Caco-2 (cell line): ENCODE data around the gene SGCD. TPM values are rescaled to one million over a fixed set of nuclear protein-coding genes. Genes with fewer than 3 reads are reported as not detected.

ENCODE experiments used
- BruUV-seq: library from RNA; stranded (reverse); fragments of 400-500 nt; replicated peaks from 2 replicates; lab custom pipeline; 2021; lab: Mats Ljungman, UMichigan
- CTCF ChIA-PET: fragments of 300-600 bp; sonication (Branson Sonifier 250); formaldehyde crosslinking; loops from one replicate; lab custom pipeline; 2022; ENCODE audit warnings: antibody characterized with exemption; lab: Charles Lee
- POLR2A ChIA-PET: fragments of 300-600 bp; sonication (Branson Sonifier 250); formaldehyde crosslinking; loops from one replicate; lab custom pipeline; 2022; ENCODE audit warnings: antibody characterized with exemption; lab: Charles Lee
- DNase-seq, 2 experiments: peaks; one replicate each; pipeline versions ENCODE4 v3.0.0 to v3.0.0-alpha.2; 2020 to 2022
- H3K27me3 ChIP-seq: replicated peaks from 2 replicates; pipeline ENCODE4 v1.6.0; 2011; ENCODE audit warnings: low read length; ENCODE audit not compliant: control insufficient read depth, insufficient read depth
- H3K36me3 ChIP-seq: 2 replicates; pipeline ENCODE4 v1.5.1; 2011; ENCODE audit warnings: low read length; ENCODE audit not compliant: control insufficient read depth, insufficient read depth
- H3K4me1 ChIP-seq: fragments of 250-450 bp; sonication (Bioruptor Pico); 2 replicates; pipeline ENCODE4 v1.5.1; 2020; ENCODE audit warnings: mild to moderate bottlenecking
- H3K4me3 ChIP-seq: 2 replicates; pipeline ENCODE4 v1.5.1; 2011; ENCODE audit warnings: low read depth, mild to moderate bottlenecking, control low read depth, low read length
- H3K9me3 ChIP-seq: fragments of 250-450 bp; sonication (Bioruptor Pico); 2 replicates; pipeline ENCODE4 v1.5.1; 2020; ENCODE audit warnings: mild to moderate bottlenecking, moderate library complexity
- H3K27ac Mint-ChIP-seq: one replicate; pipeline ENCODE4 v1.8.0; 2022; ENCODE audit warnings: mixed read lengths; ENCODE audit not compliant: unreplicated experiment
- H3K27me3 Mint-ChIP-seq: one replicate; pipeline ENCODE4 v1.8.0; 2022; ENCODE audit warnings: mixed read lengths; ENCODE audit not compliant: insufficient read depth, unreplicated experiment
- H3K36me3 Mint-ChIP-seq: one replicate; pipeline ENCODE4 v1.8.0; 2022; ENCODE audit warnings: mild to moderate bottlenecking, mixed read lengths; ENCODE audit not compliant: insufficient read depth, unreplicated experiment
- H3K4me1 Mint-ChIP-seq: one replicate; pipeline ENCODE4 v1.8.0; 2022; ENCODE audit warnings: low read depth, mixed read lengths; ENCODE audit not compliant: unreplicated experiment
- H3K4me3 Mint-ChIP-seq: one replicate; pipeline ENCODE4 v1.8.0; 2022; ENCODE audit warnings: mild to moderate bottlenecking, moderate library complexity, mixed read lengths; ENCODE audit not compliant: unreplicated experiment
- H3K9me3 Mint-ChIP-seq: one replicate; pipeline ENCODE4 v1.8.0; 2022; ENCODE audit warnings: mixed read lengths; ENCODE audit not compliant: unreplicated experiment
- intact Hi-C: fragments of 100-400 bp; cut with micrococcal nuclease; formaldehyde crosslinking; loops from one replicate; pipeline ENCODE4 v1.10.0; 2022; ENCODE audit not compliant: unreplicated experiment
- total RNA-seq: library from RNA; stranded (reverse); gene quantifications from 2 replicates; pipeline ENCODE4 v1.2.3, GENCODE V29; 2022
- TF ChIP-seq, protein P1 (sequence below), 2 experiments: fragments of 200-600 bp in 1 of 2; IDR thresholded peaks; 1 replicate in 1 of 2; 2 replicates in 1 of 2; pipeline versions ENCODE4 v1.5.1 to v1.8.0; 2011 to 2022; ENCODE audit warnings: antibody characterized with exemption in 1 of 2, control low read depth in 1 of 2, inconsistent platforms in 1 of 2, low read depth in 1 of 2, low read length in 1 of 2, mild to moderate bottlenecking in 1 of 2, moderate library complexity in 1 of 2; ENCODE audit not compliant: insufficient read depth in 1 of 2, severe bottlenecking in 1 of 2, unreplicated experiment in 1 of 2

The SGCD gene
- total RNA-seq, 1 experiment from 2014 or later, result 0.20 TPM

DNA sequence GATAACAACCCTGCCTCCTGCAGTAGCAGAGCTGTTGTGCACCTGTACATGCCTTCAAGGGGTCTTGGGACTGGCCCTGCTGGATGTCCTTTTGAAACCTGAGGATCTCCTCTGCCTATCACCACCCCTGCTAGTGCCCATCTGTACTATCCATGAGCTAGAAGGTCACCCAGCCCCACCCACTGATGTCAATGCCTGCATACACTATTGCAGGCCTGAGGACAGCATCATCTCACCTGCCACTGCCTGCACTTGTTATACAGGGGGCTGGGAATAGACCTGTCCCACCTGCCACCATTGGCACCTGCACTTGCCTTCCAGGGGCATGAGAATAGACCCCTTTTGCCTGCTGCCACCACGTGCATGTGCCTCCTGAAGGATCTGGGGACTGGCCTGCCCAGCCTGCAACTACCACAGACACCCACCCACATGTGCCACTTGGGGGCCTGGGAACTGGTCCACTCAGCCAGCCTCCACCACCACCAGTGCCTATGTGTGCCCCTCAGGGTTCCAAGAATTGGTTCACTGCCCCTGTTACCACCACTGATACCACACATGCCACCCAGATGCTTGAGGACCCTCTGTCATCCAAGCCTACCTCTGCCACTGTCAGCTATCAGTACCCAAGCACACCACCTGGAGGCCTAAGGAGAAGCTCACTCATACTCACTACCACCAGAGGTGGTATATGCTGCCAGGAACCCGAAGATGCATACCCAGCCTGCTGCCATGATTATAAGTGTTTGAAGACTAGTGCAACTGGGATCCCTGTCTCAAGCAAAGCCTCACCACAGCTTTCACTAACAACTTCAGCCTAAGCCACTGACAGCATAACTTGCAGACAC is 159.7 kb downstream of the SGCD start:
- Histone ChIP-seq H3K4me1 (no peaks in the 10 kb centered on the region), H3K4me3 (no peak overlapping the region), H3K9me3 (no peaks in the 10 kb centered on the region; the same call in 1 of the 2 replicates), H3K36me3 (no peaks in the 10 kb centered on the region), H3K27me3 (no peaks in the 10 kb centered on the region)
- intact Hi-C loops, result no loop called here
- ChIA-PET CTCF (no interaction called here), POLR2A (no interaction called here)
- Mint-ChIP-seq H3K9me3 (peaks cover 9% of the 10 kb centered on the region), H3K4me3 (no peak overlapping the region), H3K36me3 (no peaks in the 10 kb centered on the region), H3K27ac (no peak overlapping the region), H3K27me3 (peaks cover 4% of the 10 kb centered on the region), H3K4me1 (no peaks in the 10 kb centered on the region)
- BruUV-seq, result no TSS peak
- TF ChIP-seq, protein P1, sequence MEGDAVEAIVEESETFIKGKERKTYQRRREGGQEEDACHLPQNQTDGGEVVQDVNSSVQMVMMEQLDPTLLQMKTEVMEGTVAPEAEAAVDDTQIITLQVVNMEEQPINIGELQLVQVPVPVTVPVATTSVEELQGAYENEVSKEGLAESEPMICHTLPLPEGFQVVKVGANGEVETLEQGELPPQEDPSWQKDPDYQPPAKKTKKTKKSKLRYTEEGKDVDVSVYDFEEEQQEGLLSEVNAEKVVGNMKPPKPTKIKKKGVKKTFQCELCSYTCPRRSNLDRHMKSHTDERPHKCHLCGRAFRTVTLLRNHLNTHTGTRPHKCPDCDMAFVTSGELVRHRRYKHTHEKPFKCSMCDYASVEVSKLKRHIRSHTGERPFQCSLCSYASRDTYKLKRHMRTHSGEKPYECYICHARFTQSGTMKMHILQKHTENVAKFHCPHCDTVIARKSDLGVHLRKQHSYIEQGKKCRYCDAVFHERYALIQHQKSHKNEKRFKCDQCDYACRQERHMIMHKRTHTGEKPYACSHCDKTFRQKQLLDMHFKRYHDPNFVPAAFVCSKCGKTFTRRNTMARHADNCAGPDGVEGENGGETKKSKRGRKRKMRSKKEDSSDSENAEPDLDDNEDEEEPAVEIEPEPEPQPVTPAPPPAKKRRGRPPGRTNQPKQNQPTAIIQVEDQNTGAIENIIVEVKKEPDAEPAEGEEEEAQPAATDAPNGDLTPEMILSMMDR (IDR thresholded peaks at IDR 0.05; ENCODE audit: insufficient read depth in 1 of 2, low read depth in 1 of 2, low read length in 1 of 2, severe bottlenecking in 1 of 2, unreplicated experiment in 1 of 2), result no peak
- DNase-seq, result no peak

DNA sequence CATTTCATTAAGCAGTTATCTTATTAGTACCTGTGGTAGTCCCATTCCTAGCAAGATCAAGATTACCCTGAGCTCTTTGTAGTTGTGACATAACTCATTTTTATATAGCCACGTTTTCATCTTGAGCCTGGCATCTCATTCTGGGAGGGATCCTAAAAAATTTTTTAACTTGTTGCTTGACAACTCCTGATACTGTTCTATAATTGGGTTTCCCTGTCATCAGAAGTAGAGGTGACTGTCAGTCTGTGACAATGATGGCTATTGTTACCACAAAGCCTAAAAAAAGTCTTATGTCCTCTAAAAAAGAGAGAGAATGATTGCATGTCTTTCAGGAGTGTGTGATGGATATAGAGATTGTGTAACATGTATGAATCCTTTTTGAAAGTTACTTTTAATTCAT is 164.8 kb downstream of the SGCD start:
- no peaks in the 10 kb centered on the region for H3K4me1 Mint-ChIP-seq
- no peaks in the 10 kb centered on the region for H3K27me3 ChIP-seq
- no peaks in the 10 kb centered on the region for H3K36me3 Mint-ChIP-seq
- intact Hi-C loops, result no loop called here
- no peaks in the 10 kb centered on the region for H3K4me1 ChIP-seq
- no peak overlapping the region for H3K4me3 ChIP-seq
- H3K9me3 Mint-ChIP-seq, result peaks cover 9% of the 10 kb centered on the region
- BruUV-seq, result no TSS peak
- no peak for DNase-seq
- ChIA-PET CTCF (no interaction called here), POLR2A (no interaction called here)
- H3K36me3 ChIP-seq, result no peaks in the 10 kb centered on the region
- H3K9me3 ChIP-seq, result no peaks in the 10 kb centered on the region; the same call in 1 of the 2 replicates
- H3K27me3 Mint-ChIP-seq, result peaks cover 7% of the 10 kb centered on the region
- no peak overlapping the region for H3K4me3 Mint-ChIP-seq
- H3K27ac Mint-ChIP-seq, result no peak overlapping the region
- TF ChIP-seq, protein P1 (IDR thresholded peaks at IDR 0.05; ENCODE audit: insufficient read depth in 1 of 2, low read depth in 1 of 2, low read length in 1 of 2, severe bottlenecking in 1 of 2, unreplicated experiment in 1 of 2), result no peak

DNA sequence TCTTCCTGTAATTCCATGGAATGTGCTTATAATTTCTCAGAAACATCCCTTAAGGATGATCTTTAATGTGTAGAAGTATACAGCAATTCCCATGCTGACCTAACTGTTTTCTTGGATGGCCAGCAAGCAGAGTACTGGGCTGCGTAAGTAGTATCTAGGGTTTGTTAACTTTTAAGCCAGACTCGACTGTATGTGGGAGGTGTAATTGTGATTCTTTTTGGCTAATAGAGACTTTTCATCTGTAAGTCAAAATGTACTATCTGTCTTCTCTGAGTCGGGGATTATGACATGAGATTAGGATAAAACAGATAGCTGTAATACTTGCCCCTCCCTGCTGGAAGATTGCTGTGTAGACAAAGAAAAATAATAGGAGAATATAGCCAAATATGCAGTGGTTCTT is 169.3 kb downstream of the SGCD start:
- peaks cover 3% of the 10 kb centered on the region for H3K27me3 Mint-ChIP-seq
- Histone ChIP-seq H3K36me3 (no peaks in the 10 kb centered on the region), H3K4me3 (no peak overlapping the region), H3K27me3 (no peaks in the 10 kb centered on the region; the same call in 1 of the 2 replicates), H3K9me3 (no peaks in the 10 kb centered on the region), H3K4me1 (no peaks in the 10 kb centered on the region)
- TF ChIP-seq, protein P1 (IDR thresholded peaks at IDR 0.05; ENCODE audit: insufficient read depth in 1 of 2, low read depth in 1 of 2, low read length in 1 of 2, severe bottlenecking in 1 of 2, unreplicated experiment in 1 of 2), result no peak
- BruUV-seq, result no TSS peak
- ChIA-PET CTCF (no interaction called here), POLR2A (no interaction called here)
- H3K27ac Mint-ChIP-seq, result no peak overlapping the region
- H3K4me3 Mint-ChIP-seq, result no peak overlapping the region
- no peaks in the 10 kb centered on the region for H3K4me1 Mint-ChIP-seq
- H3K9me3 Mint-ChIP-seq, result no peaks in the 10 kb centered on the region
- no peak for DNase-seq
- no peaks in the 10 kb centered on the region for H3K36me3 Mint-ChIP-seq
- intact Hi-C loops, result no loop called here
